T-helper 2 cell treated with Interferon-gamma antibody and Interleukin-4, amounts not matched to agents 5 μg/mL and 100 μg/mL, for 36 hours (primary cell): Measurements from ENCODE around the gene C2.
A peak's percentile ranks its signal among the peaks of the same experiment; 100 is the strongest.
"Not testable (repeated sequence)": the region's sequence is repeated elsewhere in the genome, so short reads cannot be mapped to it uniquely, and the experiment has no call there.

Source experiments
- DNase-seq: peaks from one replicate; pipeline ENCODE4 v3.0.0; 2021; ENCODE audit warnings: low spot score
- H3K27ac Mint-ChIP-seq: one replicate; pipeline ENCODE4 v1.8.0; 2021; ENCODE audit warnings: mild to moderate bottlenecking, mixed read lengths
- H3K27me3 Mint-ChIP-seq: one replicate; pipeline ENCODE4 v1.8.0; 2021; ENCODE audit warnings: low read depth, mixed read lengths
- H3K36me3 Mint-ChIP-seq: one replicate; pipeline ENCODE4 v1.8.0; 2021; ENCODE audit warnings: low read depth, mixed read lengths
- H3K4me1 Mint-ChIP-seq: one replicate; pipeline ENCODE4 v1.8.0; 2021; ENCODE audit warnings: low read depth, mixed read lengths
- H3K4me3 Mint-ChIP-seq: one replicate; pipeline ENCODE4 v1.8.0; 2022; ENCODE audit warnings: mild to moderate bottlenecking, moderate library complexity, mixed read lengths
- H3K9me3 Mint-ChIP-seq: one replicate; pipeline ENCODE4 v1.8.0; 2021; ENCODE audit warnings: mixed read lengths

The C2 gene

GRCh38 chr6:31966997-31967925 is 39.7 kb downstream of the C2 start:
- Mint-ChIP-seq H3K4me1 (peaks cover 8% of the 10 kb centered on the region), H3K27me3 (no peaks in the 10 kb centered on the region), H3K4me3 (no peak overlapping the region), H3K36me3 (peaks cover 48% of the 10 kb centered on the region), H3K9me3 (no peaks in the 10 kb centered on the region), H3K27ac (no peak overlapping the region)
- DNase-seq = no peak

- DNase-seq = no peak
- H3K4me1 Mint-ChIP-seq = peaks cover 12% of the 10 kb centered on the region
- no peaks in the 10 kb centered on the region for H3K27me3 Mint-ChIP-seq
- peaks cover 42% of the 10 kb centered on the region for H3K36me3 Mint-ChIP-seq
- H3K27ac Mint-ChIP-seq = no peak overlapping the region
- no peaks in the 10 kb centered on the region for H3K9me3 Mint-ChIP-seq
- H3K4me3 Mint-ChIP-seq = no peak overlapping the region
Observed at GRCh38 chr6:31967926-31968320, 40.4 kb downstream of the C2 start.

- peaks cover 16% of the 10 kb centered on the region for H3K4me1 Mint-ChIP-seq
Observed at GRCh38 chr6:31968326-31968725, 40.8 kb downstream of the C2 start.

DNA sequence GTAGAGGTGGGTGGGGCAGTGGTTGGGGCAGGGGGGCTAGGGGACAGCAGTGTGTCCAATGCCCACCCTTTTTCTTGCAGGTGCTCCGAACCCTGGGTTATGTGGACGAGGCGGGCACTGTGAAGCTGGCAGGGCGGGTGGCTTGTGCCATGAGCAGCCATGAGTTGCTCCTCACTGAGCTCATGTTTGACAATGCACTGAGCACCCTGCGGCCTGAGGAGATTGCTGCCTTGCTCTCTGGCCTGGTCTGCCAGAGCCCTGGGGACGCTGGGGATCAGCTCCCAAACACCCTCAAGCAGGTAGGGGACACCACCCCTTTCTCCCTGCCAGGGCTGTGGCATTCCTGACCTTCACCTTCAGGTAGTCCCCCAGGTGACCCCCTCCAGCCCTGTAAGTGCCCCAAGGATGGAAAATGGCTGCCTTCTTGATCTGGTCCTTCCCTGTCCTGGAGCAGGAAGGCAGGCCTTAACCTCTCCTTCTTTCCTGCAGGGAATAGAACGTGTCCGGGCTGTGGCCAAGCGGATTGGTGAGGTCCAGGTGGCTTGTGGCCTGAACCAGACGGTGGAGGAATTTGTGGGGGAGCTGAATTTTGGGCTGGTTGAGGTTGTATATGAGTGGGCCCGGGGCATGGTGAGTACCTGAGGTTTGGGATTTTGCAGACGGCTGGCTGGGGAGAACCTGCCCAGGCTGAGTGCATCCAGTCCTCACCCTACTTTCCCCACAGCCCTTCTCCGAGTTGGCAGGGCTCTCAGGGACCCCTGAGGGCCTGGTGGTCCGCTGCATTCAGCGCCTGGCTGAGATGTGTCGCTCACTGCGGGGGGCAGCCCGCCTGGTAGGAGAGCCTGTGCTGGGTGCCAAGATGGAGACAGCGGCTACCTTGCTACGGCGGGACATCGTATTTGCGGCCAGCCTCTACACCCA is 41.5 kb downstream of the C2 start:
- H3K36me3 Mint-ChIP-seq = peaks cover 34% of the 10 kb centered on the region
- no peak for DNase-seq
- H3K4me1 Mint-ChIP-seq = peaks cover 18% of the 10 kb centered on the region
- no peaks in the 10 kb centered on the region for H3K9me3 Mint-ChIP-seq
- H3K27me3 Mint-ChIP-seq = no peaks in the 10 kb centered on the region
- no peak overlapping the region for H3K4me3 Mint-ChIP-seq
- peak overlapping the region; percentile 33 for H3K27ac Mint-ChIP-seq

More at GRCh38 chr6:31968326-31968725, 40.8 kb downstream of the C2 start:
- no peak for DNase-seq
- no peak overlapping the region for H3K4me3 Mint-ChIP-seq
- no peaks in the 10 kb centered on the region for H3K9me3 Mint-ChIP-seq
- H3K27me3 Mint-ChIP-seq = no peaks in the 10 kb centered on the region
- no peak overlapping the region for H3K27ac Mint-ChIP-seq
- H3K36me3 Mint-ChIP-seq = peaks cover 37% of the 10 kb centered on the region

- H3K27ac Mint-ChIP-seq = peak overlapping the region; percentile 100
- no peaks in the 10 kb centered on the region for H3K27me3 Mint-ChIP-seq
- peaks cover 32% of the 10 kb centered on the region for H3K36me3 Mint-ChIP-seq
- no peak for DNase-seq
- H3K4me3 Mint-ChIP-seq = peak overlapping the region; percentile 60
- peaks cover 18% of the 10 kb centered on the region for H3K4me1 Mint-ChIP-seq
- no peaks in the 10 kb centered on the region for H3K9me3 Mint-ChIP-seq
Observed at GRCh38 chr6:31969712-31970603, 42.4 kb downstream of the C2 start.

- Mint-ChIP-seq H3K4me1 (peaks cover 18% of the 10 kb centered on the region), H3K27me3 (no peaks in the 10 kb centered on the region), H3K4me3 (peak overlapping the region; percentile 98), H3K9me3 (no peaks in the 10 kb centered on the region), H3K27ac (peak overlapping the region; percentile 100), H3K36me3 (peaks cover 30% of the 10 kb centered on the region)
- DNase-seq = no peak
Observed at GRCh38 chr6:31970604-31971271, 43.2 kb downstream of the C2 start.

DNA sequence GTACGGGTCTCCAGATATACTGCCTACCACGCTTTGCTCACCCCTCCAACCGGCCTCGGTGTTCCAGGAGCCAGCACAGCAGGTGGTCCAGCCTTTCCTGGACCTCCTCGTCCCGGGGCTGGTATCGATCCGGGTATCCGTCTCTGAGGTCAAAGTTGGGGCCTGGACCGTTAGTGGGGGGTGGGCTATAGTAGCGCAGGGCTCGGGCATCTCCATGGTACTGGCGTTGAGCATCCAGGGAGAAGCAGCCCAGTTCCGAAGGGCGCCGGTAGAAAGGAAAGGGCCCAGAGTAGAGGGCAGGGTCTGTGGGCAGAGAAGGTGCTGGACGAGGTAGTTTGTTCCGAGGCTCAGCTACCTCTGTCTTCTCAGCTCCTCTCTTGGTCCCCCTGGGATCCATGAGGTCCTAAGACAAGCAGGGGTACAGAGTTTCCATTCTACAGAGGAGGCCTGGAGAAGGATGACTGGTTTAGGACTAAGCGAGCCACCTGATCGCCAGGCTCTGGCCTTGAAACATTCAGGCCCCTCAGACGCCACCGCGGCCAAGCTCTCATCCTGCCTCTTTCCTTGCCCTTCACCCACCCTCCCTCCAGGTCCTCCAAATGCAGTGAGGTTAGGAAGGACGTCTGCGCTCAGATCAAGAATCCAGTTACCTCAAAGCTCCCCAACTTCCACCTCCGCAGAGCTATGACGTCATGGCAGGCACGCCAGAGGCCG is 43.9 kb downstream of the C2 start:
- Mint-ChIP-seq H3K27ac (peak overlapping the region; percentile 100), H3K36me3 (peaks cover 27% of the 10 kb centered on the region), H3K4me3 (peak overlapping the region; percentile 98), H3K27me3 (no peaks in the 10 kb centered on the region), H3K9me3 (no peaks in the 10 kb centered on the region), H3K4me1 (peaks cover 18% of the 10 kb centered on the region)
- no peak for DNase-seq

GRCh38 chr6:31971993-31972708 is 44.6 kb downstream of the C2 start, which contains the start of gene DXO:
DXO (minus strand) TSS chr6:31972138; CDS start chr6:31971675, 463 bp downstream.
- Mint-ChIP-seq H3K4me1 (peaks cover 18% of the 10 kb centered on the region), H3K36me3 (peaks cover 27% of the 10 kb centered on the region), H3K27me3 (no peaks in the 10 kb centered on the region), H3K9me3 (no peaks in the 10 kb centered on the region), H3K27ac (peak within 1 kb of the TSS; percentile 100), H3K4me3 (peak within 1 kb of the TSS; percentile 98)
- DNase-seq = peak; percentile 98

DNA sequence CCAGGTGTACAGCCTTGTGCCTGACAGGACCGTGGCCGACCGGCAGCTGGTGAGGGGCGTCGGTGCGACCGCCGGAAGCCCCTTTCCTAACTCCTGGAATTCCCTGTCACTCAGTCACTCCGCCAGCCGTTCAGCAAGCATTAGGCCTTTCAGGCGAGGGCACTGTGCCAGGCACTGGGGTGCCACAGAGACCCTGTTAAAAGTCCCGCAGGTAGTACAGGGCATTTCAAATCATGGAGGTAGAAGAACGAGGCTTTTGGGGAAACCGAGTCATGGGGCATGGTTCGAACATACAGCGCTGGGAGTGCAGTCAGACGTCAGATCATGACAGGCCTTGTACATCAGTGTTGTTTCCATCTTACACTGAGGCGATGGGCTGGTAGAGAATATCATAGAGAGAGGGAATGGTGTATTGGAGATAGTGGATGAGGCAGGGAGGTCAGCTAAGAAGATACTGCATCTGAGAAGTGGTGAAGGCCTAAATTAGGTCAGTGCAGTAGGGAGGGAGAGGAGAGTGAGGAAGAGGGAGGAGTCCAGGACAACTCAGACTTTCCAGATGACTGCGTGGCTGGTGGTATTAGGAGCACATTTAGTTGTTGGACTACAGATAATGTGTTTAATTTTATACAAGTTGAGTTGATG is 45.3 kb downstream of the C2 start:
- no peak for DNase-seq
- peaks cover 18% of the 10 kb centered on the region for H3K4me1 Mint-ChIP-seq
- peak overlapping the region; percentile 98 for H3K4me3 Mint-ChIP-seq
- H3K9me3 Mint-ChIP-seq = no peaks in the 10 kb centered on the region
- no peaks in the 10 kb centered on the region for H3K27me3 Mint-ChIP-seq
- H3K27ac Mint-ChIP-seq = peak overlapping the region; percentile 100
- peaks cover 20% of the 10 kb centered on the region for H3K36me3 Mint-ChIP-seq

GRCh38 chr6:31976065-31976464 is 48.5 kb downstream of the C2 start:
- not testable (repeated sequence) for DNase-seq
- peaks cover 20% of the 10 kb centered on the region for H3K4me1 Mint-ChIP-seq

GRCh38 chr6:31977816-31978431 is 50.4 kb downstream of the C2 start:
- H3K9me3 Mint-ChIP-seq = no peaks in the 10 kb centered on the region
- H3K4me1 Mint-ChIP-seq = peaks cover 14% of the 10 kb centered on the region

More at GRCh38 chr6:31976065-31976464, 48.5 kb downstream of the C2 start:
- H3K27me3 Mint-ChIP-seq, H3K4me3 Mint-ChIP-seq, H3K36me3 Mint-ChIP-seq, H3K27ac Mint-ChIP-seq, H3K9me3 Mint-ChIP-seq: not testable (repeated sequence)

More at GRCh38 chr6:31977816-31978431, 50.4 kb downstream of the C2 start:
- H3K27me3 Mint-ChIP-seq = no peaks in the 10 kb centered on the region
- H3K27ac Mint-ChIP-seq = no peak overlapping the region
- DNase-seq = no peak
- H3K36me3 Mint-ChIP-seq = peaks cover 4% of the 10 kb centered on the region
- H3K4me3 Mint-ChIP-seq = no peak overlapping the region
